Activated naive CD4-positive, alpha-beta T cell treated with anti-CD3 and anti-CD28 coated beads for 36 hours (primary cell): ENCODE results near the gene RNF166. TPM values are rescaled to one million over a fixed set of nuclear protein-coding genes. Genes with fewer than 3 reads are reported as not detected.

Source experiments
- CTCF ChIA-PET: fragments of 350-600 bp; sonication (Branson Sonifier 250); formaldehyde crosslinking; loops from one replicate; lab custom pipeline; 2021; ENCODE audit warnings: antibody characterized with exemption; lab: Charles Lee
- DNase-seq: peaks from one replicate; pipeline ENCODE4 v3.0.0-alpha.2; 2020
- H3K27ac Mint-ChIP-seq: one replicate; pipeline ENCODE4 v1.8.0; 2021; ENCODE audit warnings: mild to moderate bottlenecking, mixed read lengths
- H3K27me3 Mint-ChIP-seq: one replicate; pipeline ENCODE4 v1.8.0; 2021; ENCODE audit warnings: low read depth, mixed read lengths
- H3K36me3 Mint-ChIP-seq: one replicate; pipeline ENCODE4 v1.8.0; 2021; ENCODE audit warnings: low read depth, mixed read lengths
- H3K4me1 Mint-ChIP-seq: one replicate; pipeline ENCODE4 v1.8.0; 2021; ENCODE audit warnings: low read depth, mixed read lengths
- H3K4me3 Mint-ChIP-seq: one replicate; pipeline ENCODE4 v1.8.0; 2021; ENCODE audit warnings: mild to moderate bottlenecking, moderate library complexity, mixed read lengths
- H3K9me3 Mint-ChIP-seq: one replicate; pipeline ENCODE4 v1.8.0; 2021; ENCODE audit warnings: mixed read lengths
- intact Hi-C: fragments of 100-400 bp; cut with micrococcal nuclease; formaldehyde crosslinking; loops from one replicate; pipeline ENCODE4 v1.15.1; 2023
- total RNA-seq, 2 experiments: library from RNA; stranded (reverse); gene quantifications; one replicate each; pipeline ENCODE4 v1.2.3, GENCODE V29; 2021

The RNF166 gene
- total RNA-seq, 2 experiments from 2014 or later: 33.6 to 35.3 TPM

- H3K27ac Mint-ChIP-seq: no peak overlapping the region
- CTCF ChIA-PET: interaction anchor here (1.7 kb wide), 1 partner anchor 23 kb away, joined by 6 read pairs; no protein-coding TSS in a partner anchor
- no peaks in the 10 kb centered on the region for H3K27me3 Mint-ChIP-seq
- H3K9me3 Mint-ChIP-seq: no peaks in the 10 kb centered on the region
- intact Hi-C loops: no loop called here
- no peaks in the 10 kb centered on the region for H3K4me1 Mint-ChIP-seq
- no peak for DNase-seq
- H3K36me3 Mint-ChIP-seq: peaks cover 21% of the 10 kb centered on the region
- H3K4me3 Mint-ChIP-seq: no peak overlapping the region
Observed at GRCh38 chr16:88719933-88720296, 13.7 kb upstream of the RNF166 start.

GRCh38 chr16:88719267-88719932 lies 13.2 kb upstream of the RNF166 start:
- DNase-seq: no peak
- Mint-ChIP-seq H3K4me3 (no peak overlapping the region), H3K36me3 (peaks cover 18% of the 10 kb centered on the region), H3K9me3 (no peaks in the 10 kb centered on the region), H3K27ac (no peak overlapping the region), H3K4me1 (no peaks in the 10 kb centered on the region), H3K27me3 (no peaks in the 10 kb centered on the region)
- CTCF ChIA-PET: interaction anchor here (0.8 to 1.7 kb wide), 2 partner anchors 12 to 24 kb away, joined by 3 to 6 read pairs; no protein-coding TSS in a partner anchor
- intact Hi-C loops: no loop called here

- H3K9me3 Mint-ChIP-seq: no peaks in the 10 kb centered on the region
- CTCF ChIA-PET: interaction anchor here (0.8 kb wide), 1 partner anchor 11 kb away, joined by 3 read pairs; no protein-coding TSS in a partner anchor
- H3K4me3 Mint-ChIP-seq: no peak overlapping the region
- H3K27me3 Mint-ChIP-seq: no peaks in the 10 kb centered on the region
- H3K36me3 Mint-ChIP-seq: peaks cover 18% of the 10 kb centered on the region
- DNase-seq: no peak
- no peaks in the 10 kb centered on the region for H3K4me1 Mint-ChIP-seq
- intact Hi-C loops: no loop called here
- no peak overlapping the region for H3K27ac Mint-ChIP-seq
Observed at GRCh38 chr16:88718178-88718577, 12.0 kb upstream of the RNF166 start.

GRCh38 chr16:88716601-88717001 lies 10.4 kb upstream of the RNF166 start:
- Mint-ChIP-seq H3K9me3 (no peaks in the 10 kb centered on the region), H3K27me3 (no peaks in the 10 kb centered on the region), H3K36me3 (peaks cover 17% of the 10 kb centered on the region), H3K4me3 (no peak overlapping the region), H3K4me1 (no peaks in the 10 kb centered on the region), H3K27ac (no peak overlapping the region)
- DNase-seq: no peak
- CTCF ChIA-PET: interaction anchor here (1.3 kb wide), 1 partner anchor 21 kb away, joined by 4 read pairs; no protein-coding TSS in a partner anchor
- intact Hi-C loops: no loop called here

- CTCF ChIA-PET: interaction anchor here (1.3 kb wide), 1 partner anchor 21 kb away, joined by 4 read pairs; no protein-coding TSS in a partner anchor
- H3K27ac Mint-ChIP-seq: no peak overlapping the region
- peaks cover 17% of the 10 kb centered on the region for H3K36me3 Mint-ChIP-seq
- H3K4me3 Mint-ChIP-seq: no peak overlapping the region
- H3K4me1 Mint-ChIP-seq: no peaks in the 10 kb centered on the region
- H3K9me3 Mint-ChIP-seq: no peaks in the 10 kb centered on the region
- intact Hi-C loops: no loop called here
- no peaks in the 10 kb centered on the region for H3K27me3 Mint-ChIP-seq
- no peak for DNase-seq
Observed at GRCh38 chr16:88716201-88716600, 10.0 kb upstream of the RNF166 start.

GRCh38 chr16:88715312-88716190 lies 9.3 kb upstream of the RNF166 start:
- peaks cover 17% of the 10 kb centered on the region for H3K36me3 Mint-ChIP-seq
- CTCF ChIA-PET: no interaction called here
- no peak overlapping the region for H3K4me3 Mint-ChIP-seq
- H3K9me3 Mint-ChIP-seq: no peaks in the 10 kb centered on the region
- intact Hi-C loops: no loop called here
- no peak overlapping the region for H3K27ac Mint-ChIP-seq
- H3K27me3 Mint-ChIP-seq: no peaks in the 10 kb centered on the region
- DNase-seq: no peak
- H3K4me1 Mint-ChIP-seq: peaks cover 4% of the 10 kb centered on the region

- intact Hi-C loops: no loop called here
- no peaks in the 10 kb centered on the region for H3K9me3 Mint-ChIP-seq
Observed at GRCh38 chr16:88714420-88715302, 8.5 kb upstream of the RNF166 start.

GRCh38 chr16:88713568-88714419 lies 7.6 kb upstream of the RNF166 start:
- H3K4me3 Mint-ChIP-seq: no peak overlapping the region
- no peak overlapping the region for H3K27ac Mint-ChIP-seq
- CTCF ChIA-PET: no interaction called here
- no peaks in the 10 kb centered on the region for H3K27me3 Mint-ChIP-seq
- peaks cover 11% of the 10 kb centered on the region for H3K36me3 Mint-ChIP-seq
- no peaks in the 10 kb centered on the region for H3K9me3 Mint-ChIP-seq
- intact Hi-C loops: no loop called here
- DNase-seq: no peak
- H3K4me1 Mint-ChIP-seq: peaks cover 5% of the 10 kb centered on the region

More at GRCh38 chr16:88714420-88715302, 8.5 kb upstream of the RNF166 start:
- no peak overlapping the region for H3K27ac Mint-ChIP-seq
- no peak overlapping the region for H3K4me3 Mint-ChIP-seq
- H3K4me1 Mint-ChIP-seq: peaks cover 5% of the 10 kb centered on the region
- H3K27me3 Mint-ChIP-seq: no peaks in the 10 kb centered on the region
- CTCF ChIA-PET: no interaction called here
- H3K36me3 Mint-ChIP-seq: peaks cover 13% of the 10 kb centered on the region
- no peak for DNase-seq

GRCh38 chr16:88713054-88713453 lies 6.8 kb upstream of the RNF166 start:
- Mint-ChIP-seq H3K27ac (no peak overlapping the region), H3K36me3 (peaks cover 11% of the 10 kb centered on the region), H3K9me3 (no peaks in the 10 kb centered on the region), H3K4me1 (peaks cover 7% of the 10 kb centered on the region), H3K4me3 (no peak overlapping the region), H3K27me3 (no peaks in the 10 kb centered on the region)
- CTCF ChIA-PET: no interaction called here
- intact Hi-C loops: no loop called here
- no peak for DNase-seq

GRCh38 chr16:88712362-88712979 lies 6.3 kb upstream of the RNF166 start:
- Mint-ChIP-seq H3K9me3 (no peaks in the 10 kb centered on the region), H3K27ac (no peak overlapping the region), H3K4me1 (peaks cover 13% of the 10 kb centered on the region), H3K4me3 (no peak overlapping the region), H3K36me3 (peaks cover 9% of the 10 kb centered on the region), H3K27me3 (no peaks in the 10 kb centered on the region)
- CTCF ChIA-PET: no interaction called here
- no peak for DNase-seq
- intact Hi-C loops: no loop called here

GRCh38 chr16:88711750-88712340 lies 5.6 kb upstream of the RNF166 start:
- intact Hi-C loops: no loop called here
- CTCF ChIA-PET: no interaction called here
- no peaks in the 10 kb centered on the region for H3K9me3 Mint-ChIP-seq
- peaks cover 19% of the 10 kb centered on the region for H3K4me1 Mint-ChIP-seq
- peaks cover 6% of the 10 kb centered on the region for H3K36me3 Mint-ChIP-seq
- no peak overlapping the region for H3K4me3 Mint-ChIP-seq
- H3K27me3 Mint-ChIP-seq: no peaks in the 10 kb centered on the region
- DNase-seq: no peak
- H3K27ac Mint-ChIP-seq: no peak overlapping the region
